ENCODE results near the gene CTBP2. TPM values are rescaled to one million over a fixed set of nuclear protein-coding genes. Genes with fewer than 3 reads are reported as not detected.
A peak's percentile ranks its signal among the peaks of the same experiment; 100 is the strongest.

Gene CTBP2
- total RNA-seq, 1 donor from 2014 or later = 73.0 TPM

- intact Hi-C loops (cut with DNase I) = no loop called here
- Histone ChIP-seq H3K27me3 (ENCODE audit: low read depth) (no peaks in the 10 kb centered on the region), H3K9me3 (no peaks in the 10 kb centered on the region), H3K4me3 (no peak overlapping the region), H3K36me3 (peaks cover 9% of the 10 kb centered on the region), H3K27ac (no peak overlapping the region), H3K4me1 (peaks cover 52% of the 10 kb centered on the region)
- ATAC-seq (no peak), DNase-seq (no peak)
- TF ChIP-seq CTCF (IDR thresholded peaks at IDR 0.05) = no peak
These were observed 45.5 kb downstream of the CTBP2 start for GRCh38 chr10:125114761-125115391.

GRCh38 chr10:125113691-125114371, 46.5 kb downstream of the CTBP2 start:
- no peak overlapping the region for H3K27ac ChIP-seq
- TF ChIP-seq CTCF (IDR thresholded peaks at IDR 0.05) = no peak
- peaks cover 41% of the 10 kb centered on the region for H3K4me1 ChIP-seq
- no peaks in the 10 kb centered on the region for H3K9me3 ChIP-seq
- peak in 1 of 2 donors; percentile 7 for ATAC-seq
- H3K36me3 ChIP-seq = peaks cover 18% of the 10 kb centered on the region
- no peaks in the 10 kb centered on the region for H3K27me3 ChIP-seq (ENCODE audit: low read depth)
- no peak for DNase-seq
- H3K4me3 ChIP-seq = no peak overlapping the region
- intact Hi-C loops (cut with DNase I) = no loop called here

GRCh38 chr10:125112697-125113494, 47.5 kb downstream of the CTBP2 start:
- Histone ChIP-seq H3K4me1 (peaks cover 33% of the 10 kb centered on the region), H3K27me3 (ENCODE audit: low read depth) (no peaks in the 10 kb centered on the region), H3K9me3 (no peaks in the 10 kb centered on the region), H3K36me3 (peaks cover 28% of the 10 kb centered on the region), H3K4me3 (no peak overlapping the region), H3K27ac (no peak overlapping the region)
- ATAC-seq (peak; percentile 86 to 87), DNase-seq (no peak)
- no peak for TF ChIP-seq CTCF (IDR thresholded peaks at IDR 0.05)
- intact Hi-C loops (cut with DNase I) = no loop called here

GRCh38 chr10:125111118-125111727, 49.1 kb downstream of the CTBP2 start:
- ATAC-seq = no peak
- H3K9me3 ChIP-seq = no peaks in the 10 kb centered on the region
- DNase-seq = no peak
- H3K4me1 ChIP-seq = peaks cover 21% of the 10 kb centered on the region
- TF ChIP-seq CTCF (IDR thresholded peaks at IDR 0.05) = no peak
- no peak overlapping the region for H3K27ac ChIP-seq
- no peak overlapping the region for H3K4me3 ChIP-seq
- peaks cover 45% of the 10 kb centered on the region for H3K36me3 ChIP-seq
- intact Hi-C loops (cut with DNase I) = no loop called here
- no peaks in the 10 kb centered on the region for H3K27me3 ChIP-seq (ENCODE audit: low read depth)

- no peak for ATAC-seq
- peaks cover 55% of the 10 kb centered on the region for H3K36me3 ChIP-seq
These were observed 52.3 kb downstream of the CTBP2 start for GRCh38 chr10:125107965-125108580.

More at GRCh38 chr10:125107965-125108580, 52.3 kb downstream of the CTBP2 start:
- Histone ChIP-seq H3K9me3 (no peaks in the 10 kb centered on the region), H3K4me3 (no peak overlapping the region), H3K27me3 (ENCODE audit: low read depth) (no peaks in the 10 kb centered on the region), H3K4me1 (peaks cover 8% of the 10 kb centered on the region), H3K27ac (no peak overlapping the region)
- intact Hi-C loops (cut with DNase I) = no loop called here
- no peak for TF ChIP-seq CTCF (IDR thresholded peaks at IDR 0.05)
- no peak for DNase-seq

Data from lower lobe of right lung (tissue), 2 donors.